NT2/D1 (cell line): ENCODE data around the gene HOXA3.

Experiments used
- YY1 ChIP-seq: IDR thresholded peaks from 2 replicates; pipeline ENCODE4 v1.6.1; 2011; ENCODE audit not compliant: insufficient read length, insufficient read depth
- ZNF274 ChIP-seq: IDR thresholded peaks from 2 replicates; pipeline ENCODE4 v1.6.1; 2011; ENCODE audit warnings: mild to moderate bottlenecking, low read depth, low read length

DNA sequence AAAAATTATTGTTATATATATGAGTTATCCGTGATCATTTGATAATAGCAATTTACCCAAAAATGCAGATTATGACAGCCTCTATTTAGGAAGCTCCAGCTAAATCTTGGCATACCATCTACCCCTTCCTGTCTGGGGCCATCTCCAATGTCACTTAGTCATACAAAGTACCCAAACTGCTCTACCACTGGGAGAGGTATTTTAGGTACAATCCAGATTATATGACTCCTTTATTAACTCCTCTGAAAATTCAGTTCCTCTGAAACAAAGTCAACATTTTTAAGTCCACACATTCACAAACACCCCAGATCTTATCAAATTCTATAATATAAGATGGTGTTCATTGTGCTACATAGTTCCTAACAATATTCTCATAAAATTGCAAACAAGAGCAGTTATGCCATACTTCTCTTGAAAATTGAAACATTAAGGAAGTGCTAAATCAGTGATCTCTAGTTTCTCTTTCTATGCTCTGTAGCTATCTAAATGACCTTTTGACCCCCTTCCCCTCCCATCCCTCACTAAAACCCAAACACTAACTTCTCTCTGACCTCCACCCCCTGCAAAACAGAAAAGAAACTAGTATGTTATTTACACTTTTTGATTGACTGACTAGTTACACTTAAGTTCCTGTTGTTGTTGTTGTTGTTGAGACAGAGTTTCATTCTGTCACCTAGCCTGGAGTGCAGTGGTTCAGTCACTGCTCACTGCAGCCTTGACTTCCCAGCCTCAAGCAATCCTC is 73.0 kb downstream of the HOXA3 start:
- no peak for TF ChIP-seq YY1
- no peak for TF ChIP-seq ZNF274
